Memory B cell (primary cell): ENCODE results near the gene PFKFB4.

Source experiments
- ATAC-seq: fragments of 150-1000 bp; cut with Tn5 transposase; 2 replicates; pipeline ENCODE4 v1.10.0; 2021; ENCODE audit warnings: low read depth, mild to moderate bottlenecking, moderate library complexity
- DNase-seq, 2 donors: peaks; one replicate each; pipeline ENCODE4 v3.0.0; 2022; ENCODE audit warnings: low spot score in 2 of 2
- H3K27ac Mint-ChIP-seq: one replicate; pipeline ENCODE4 v1.8.0; 2022; ENCODE audit warnings: mild to moderate bottlenecking, moderate library complexity, mixed read lengths
- H3K27me3 Mint-ChIP-seq: one replicate; pipeline ENCODE4 v1.8.0; 2022; ENCODE audit warnings: mixed read lengths
- H3K36me3 Mint-ChIP-seq: one replicate; pipeline ENCODE4 v1.8.0; 2022; ENCODE audit warnings: mild to moderate bottlenecking, mixed read lengths
- H3K4me1 Mint-ChIP-seq: one replicate; pipeline ENCODE4 v1.8.0; 2022; ENCODE audit warnings: mixed read lengths
- H3K4me3 Mint-ChIP-seq: one replicate; pipeline ENCODE4 v1.8.0; 2022; ENCODE audit warnings: mild to moderate bottlenecking, moderate library complexity, mixed read lengths
- H3K9me3 Mint-ChIP-seq: one replicate; pipeline ENCODE4 v1.8.0; 2022; ENCODE audit warnings: mixed read lengths

The PFKFB4 gene

DNA sequence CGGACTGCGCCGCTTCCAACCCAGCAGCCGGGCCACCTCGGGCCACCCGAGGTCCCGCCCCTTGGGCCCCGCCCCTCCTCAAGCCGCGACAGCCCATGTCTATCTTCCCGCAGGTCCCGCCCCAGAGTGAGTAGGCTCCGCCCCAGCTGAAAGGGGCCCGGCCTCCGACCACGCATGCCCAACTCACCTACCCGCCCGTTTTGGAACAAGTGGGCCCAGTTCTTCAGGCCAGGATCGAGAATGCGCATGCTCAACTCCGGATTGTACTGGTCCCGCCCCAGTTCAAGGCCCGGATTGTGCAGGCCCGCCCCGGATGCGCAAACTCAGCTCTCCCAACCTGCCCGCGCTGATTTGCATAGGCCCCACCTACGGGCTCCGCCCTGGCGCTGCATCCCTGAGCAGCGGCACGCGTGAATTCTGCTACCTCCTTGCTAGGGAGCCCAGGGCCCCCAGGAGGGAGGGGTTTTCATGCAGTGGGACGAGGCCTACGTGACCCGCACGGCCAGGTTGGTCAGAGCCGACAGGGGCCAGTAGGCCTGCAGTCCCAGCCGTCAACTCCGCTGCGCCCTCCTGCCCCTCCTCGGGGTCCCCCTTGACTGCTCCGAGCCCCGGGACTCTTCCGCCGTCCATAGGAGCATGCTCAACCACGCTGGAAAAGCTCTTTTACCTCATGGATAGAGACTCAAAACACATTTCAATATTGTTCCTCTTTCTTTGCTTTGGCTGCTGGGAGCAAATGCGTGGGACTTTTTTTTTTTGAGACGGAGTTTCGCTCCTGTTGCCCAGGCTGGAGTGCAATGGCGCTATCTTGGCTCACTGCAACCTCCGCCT is at the start of gene PFKFB4:
PFKFB4 (minus strand) TSS at position 8 of the 831 bp plus-strand sequence. CDS start 26 bp downstream, outside the sequence.
- Mint-ChIP-seq H3K4me3 (peak within 1 kb of the TSS; percentile 96), H3K9me3 (no peaks in the 10 kb centered on the region), H3K4me1 (peaks cover 27% of the 10 kb centered on the region), H3K27ac (peak within 1 kb of the TSS; percentile 93), H3K27me3 (no peaks in the 10 kb centered on the region), H3K36me3 (no peaks in the 10 kb centered on the region)
- ATAC-seq: peak; percentile 82
- peak; percentile 96 to 99 for DNase-seq

DNA sequence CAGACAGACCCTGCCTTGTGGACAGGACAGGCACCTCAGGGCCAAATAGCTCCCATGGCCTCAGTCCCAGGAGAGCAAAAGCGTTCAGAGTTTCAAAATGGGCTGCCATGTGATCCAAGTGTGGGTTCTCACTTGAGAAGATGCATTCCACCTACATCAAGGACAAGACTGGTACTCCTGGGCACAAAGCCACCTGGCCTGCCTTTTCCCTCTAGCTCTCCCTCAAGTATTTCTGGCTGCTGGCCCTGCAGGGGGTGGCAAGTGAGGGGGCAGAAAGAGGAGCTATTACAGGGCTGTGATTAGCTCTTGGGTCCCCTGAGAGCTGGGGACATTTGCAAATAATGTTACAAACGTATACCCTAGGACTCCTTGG is 45.0 kb upstream of the PFKFB4 start:
- ATAC-seq: no peak
- no peak overlapping the region for H3K4me3 Mint-ChIP-seq
- no peaks in the 10 kb centered on the region for H3K9me3 Mint-ChIP-seq
- H3K27ac Mint-ChIP-seq: no peak overlapping the region
- no peaks in the 10 kb centered on the region for H3K27me3 Mint-ChIP-seq
- no peak for DNase-seq
- H3K36me3 Mint-ChIP-seq: peaks cover 31% of the 10 kb centered on the region
- H3K4me1 Mint-ChIP-seq: peaks cover 3% of the 10 kb centered on the region

DNA sequence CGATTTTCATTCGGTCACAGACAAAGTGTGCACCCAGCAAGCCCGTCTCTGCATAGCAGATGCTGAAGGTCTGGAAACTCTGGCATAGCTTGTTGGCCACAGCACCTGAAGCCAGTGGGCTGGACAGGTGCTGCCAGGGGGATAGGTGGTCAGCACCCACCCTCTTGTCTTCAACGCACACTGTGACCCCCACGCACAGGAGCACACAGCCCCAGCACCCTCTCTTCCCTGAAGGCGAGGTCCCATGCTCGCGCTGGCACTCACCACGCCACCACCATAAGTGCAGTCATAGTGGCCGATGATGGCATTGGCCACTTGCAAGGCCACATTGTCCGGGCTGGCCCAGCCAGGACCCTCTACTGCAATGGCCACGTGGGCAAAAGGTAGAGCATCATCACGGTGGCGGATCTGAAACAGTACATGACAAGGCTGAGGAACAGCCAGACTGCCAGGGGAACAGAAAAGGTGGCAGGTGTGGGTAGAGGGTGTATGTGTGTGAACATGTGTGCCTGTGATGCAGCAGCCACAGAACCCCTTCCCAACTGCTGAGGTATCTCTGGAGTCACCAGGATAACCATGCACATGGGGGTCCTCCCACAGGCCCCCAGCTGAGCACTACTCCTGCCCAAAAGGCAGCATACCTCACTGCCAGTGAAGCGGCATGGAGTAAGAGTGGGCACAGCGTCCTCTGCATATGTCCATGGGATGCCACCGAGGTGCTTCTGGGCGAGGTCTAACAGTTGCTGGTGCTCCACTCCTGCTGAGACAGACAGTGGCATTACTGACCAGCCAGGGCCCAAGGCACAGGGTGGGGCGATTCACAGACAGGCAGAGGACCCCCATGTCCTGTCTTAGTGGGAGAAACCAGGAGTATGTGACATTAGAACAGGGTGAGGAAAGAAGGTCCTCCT is 44.4 kb upstream of the PFKFB4 start:
- ATAC-seq (no peak), DNase-seq (no peak)
- H3K36me3 Mint-ChIP-seq: peaks cover 29% of the 10 kb centered on the region
- H3K27ac Mint-ChIP-seq: no peak overlapping the region
- H3K27me3 Mint-ChIP-seq: peaks cover 3% of the 10 kb centered on the region
- H3K9me3 Mint-ChIP-seq: no peaks in the 10 kb centered on the region
- peaks cover 5% of the 10 kb centered on the region for H3K4me1 Mint-ChIP-seq
- H3K4me3 Mint-ChIP-seq: no peak overlapping the region

DNA sequence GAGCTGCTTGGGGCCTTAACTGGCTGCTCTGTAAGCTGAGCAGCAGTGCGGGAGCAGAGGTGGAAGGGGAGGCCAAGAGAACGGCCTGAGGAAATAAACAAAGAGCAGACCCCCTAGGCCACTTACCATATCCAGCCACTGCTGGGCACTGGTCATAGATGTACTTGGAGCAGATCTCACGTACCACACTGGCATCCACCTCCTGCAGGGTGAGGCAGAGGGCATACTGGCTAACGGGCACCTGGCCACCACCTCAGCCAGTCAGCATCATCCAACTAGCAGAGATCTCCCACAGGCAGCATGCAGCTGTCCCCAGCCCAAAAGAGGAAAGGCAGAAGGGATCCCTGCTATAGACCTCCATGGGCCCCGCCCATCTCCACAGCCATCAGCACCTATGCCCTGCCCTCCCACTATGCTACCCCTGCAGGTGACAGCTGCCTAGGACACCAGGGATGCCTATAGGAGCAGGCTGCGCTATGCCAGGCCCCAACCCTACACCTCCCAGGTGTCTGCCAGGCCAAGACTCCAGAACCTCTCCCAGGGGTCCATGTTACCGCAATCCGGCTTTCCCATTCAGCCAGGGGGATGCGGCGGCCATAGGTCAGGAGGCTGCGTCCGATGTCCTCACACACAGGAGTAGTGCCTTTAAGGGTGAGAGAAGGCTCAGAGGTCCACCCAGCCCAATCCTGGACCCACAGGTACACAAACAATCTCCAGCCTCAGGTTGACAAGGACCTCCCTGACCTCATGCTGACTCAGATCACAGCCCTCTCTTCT is 43.1 kb upstream of the PFKFB4 start:
- Mint-ChIP-seq H3K4me3 (no peak overlapping the region), H3K4me1 (peaks cover 11% of the 10 kb centered on the region), H3K9me3 (no peaks in the 10 kb centered on the region), H3K36me3 (peaks cover 29% of the 10 kb centered on the region), H3K27ac (no peak overlapping the region), H3K27me3 (peaks cover 4% of the 10 kb centered on the region)
- ATAC-seq: no peak
- DNase-seq: no peak

DNA sequence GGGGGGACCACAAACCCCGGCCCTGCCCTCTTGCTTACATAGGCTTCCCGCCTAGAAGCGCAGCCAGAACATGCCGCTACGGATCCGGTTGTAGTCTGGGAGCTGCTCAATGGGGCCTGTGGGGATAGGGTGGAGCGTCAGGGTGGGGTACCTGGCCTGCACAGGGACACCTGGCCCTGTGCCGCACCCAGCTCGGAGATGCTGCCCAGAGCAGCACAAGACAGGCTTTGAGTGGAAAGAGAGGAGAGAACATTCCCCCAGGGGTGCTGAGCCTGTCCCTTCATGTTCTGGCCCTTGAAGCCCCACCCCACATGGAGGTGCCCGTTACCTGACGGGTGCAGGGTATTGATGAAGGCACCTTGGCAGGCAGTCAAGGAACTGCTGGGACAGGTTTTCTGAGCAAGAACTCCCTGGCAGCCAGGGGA is 42.5 kb upstream of the PFKFB4 start:
- peaks cover 14% of the 10 kb centered on the region for H3K4me1 Mint-ChIP-seq
- DNase-seq: no peak
- H3K36me3 Mint-ChIP-seq: peaks cover 29% of the 10 kb centered on the region
- no peak overlapping the region for H3K27ac Mint-ChIP-seq
- H3K9me3 Mint-ChIP-seq: no peaks in the 10 kb centered on the region
- no peak overlapping the region for H3K4me3 Mint-ChIP-seq
- H3K27me3 Mint-ChIP-seq: peaks cover 9% of the 10 kb centered on the region
- no peak for ATAC-seq

DNA sequence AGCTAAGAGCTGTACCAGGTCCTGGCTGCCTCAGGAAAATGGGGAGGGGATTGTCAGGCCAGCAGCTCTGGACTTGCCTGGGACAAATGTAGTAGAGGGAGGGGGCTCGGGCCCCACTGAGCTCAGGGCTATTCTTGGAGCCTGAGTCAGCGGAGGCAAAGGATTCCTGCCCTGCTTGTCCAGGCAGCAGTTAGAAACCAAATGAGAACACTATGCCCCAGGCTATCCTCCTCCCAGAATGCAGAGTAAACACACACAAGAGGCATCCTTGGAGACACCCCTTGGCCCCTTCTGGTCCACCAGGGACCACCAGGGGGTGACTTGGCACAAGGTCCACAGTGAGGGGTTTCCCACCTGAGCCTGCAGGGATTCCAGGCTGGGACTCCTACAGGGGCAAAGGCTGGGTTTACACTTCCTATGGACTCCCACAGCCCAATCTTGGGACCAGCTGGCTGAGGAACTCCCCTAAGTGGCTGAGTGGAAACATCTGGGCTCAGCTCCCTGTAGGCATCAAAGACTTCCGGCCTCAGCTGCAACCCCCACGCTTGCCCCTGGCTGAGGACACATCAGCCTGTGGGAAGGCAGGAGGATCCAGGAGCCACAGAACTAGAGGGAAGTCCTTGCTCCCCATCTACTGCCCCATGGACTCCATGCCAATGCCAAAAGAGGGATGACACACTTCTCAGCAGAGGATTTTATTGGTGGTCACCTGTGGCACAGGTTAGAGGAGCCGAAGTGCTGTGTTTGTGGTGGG is 41.9 kb upstream of the PFKFB4 start:
- Mint-ChIP-seq H3K27ac (no peak overlapping the region), H3K9me3 (no peaks in the 10 kb centered on the region), H3K27me3 (peaks cover 9% of the 10 kb centered on the region), H3K36me3 (peaks cover 29% of the 10 kb centered on the region), H3K4me3 (no peak overlapping the region), H3K4me1 (peaks cover 14% of the 10 kb centered on the region)
- no peak for ATAC-seq
- no peak for DNase-seq

DNA sequence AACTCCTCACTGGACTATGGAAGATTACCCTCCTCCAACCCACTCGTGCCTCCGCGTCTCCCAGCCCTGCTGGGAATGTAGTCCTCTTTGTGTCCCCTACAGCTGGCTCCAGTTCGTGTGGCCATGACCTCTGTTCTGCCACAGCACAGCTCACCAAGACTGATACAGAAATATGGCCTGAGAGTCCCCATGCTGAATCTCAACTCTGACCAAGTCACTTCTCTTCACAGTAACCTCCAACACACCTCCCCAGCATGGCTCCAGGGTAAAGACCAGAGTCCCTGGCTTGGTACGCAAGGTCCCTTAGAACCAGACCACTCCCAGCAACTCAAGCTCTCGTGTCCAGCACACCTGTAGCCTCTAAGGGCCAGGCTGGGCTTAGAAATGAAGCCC is 40.8 kb upstream of the PFKFB4 start:
- H3K4me1 Mint-ChIP-seq: peaks cover 14% of the 10 kb centered on the region
- no peaks in the 10 kb centered on the region for H3K9me3 Mint-ChIP-seq
- no peak for ATAC-seq
- peaks cover 13% of the 10 kb centered on the region for H3K27me3 Mint-ChIP-seq
- H3K36me3 Mint-ChIP-seq: peaks cover 23% of the 10 kb centered on the region
- no peak for DNase-seq
- no peak overlapping the region for H3K27ac Mint-ChIP-seq
- no peak overlapping the region for H3K4me3 Mint-ChIP-seq

DNA sequence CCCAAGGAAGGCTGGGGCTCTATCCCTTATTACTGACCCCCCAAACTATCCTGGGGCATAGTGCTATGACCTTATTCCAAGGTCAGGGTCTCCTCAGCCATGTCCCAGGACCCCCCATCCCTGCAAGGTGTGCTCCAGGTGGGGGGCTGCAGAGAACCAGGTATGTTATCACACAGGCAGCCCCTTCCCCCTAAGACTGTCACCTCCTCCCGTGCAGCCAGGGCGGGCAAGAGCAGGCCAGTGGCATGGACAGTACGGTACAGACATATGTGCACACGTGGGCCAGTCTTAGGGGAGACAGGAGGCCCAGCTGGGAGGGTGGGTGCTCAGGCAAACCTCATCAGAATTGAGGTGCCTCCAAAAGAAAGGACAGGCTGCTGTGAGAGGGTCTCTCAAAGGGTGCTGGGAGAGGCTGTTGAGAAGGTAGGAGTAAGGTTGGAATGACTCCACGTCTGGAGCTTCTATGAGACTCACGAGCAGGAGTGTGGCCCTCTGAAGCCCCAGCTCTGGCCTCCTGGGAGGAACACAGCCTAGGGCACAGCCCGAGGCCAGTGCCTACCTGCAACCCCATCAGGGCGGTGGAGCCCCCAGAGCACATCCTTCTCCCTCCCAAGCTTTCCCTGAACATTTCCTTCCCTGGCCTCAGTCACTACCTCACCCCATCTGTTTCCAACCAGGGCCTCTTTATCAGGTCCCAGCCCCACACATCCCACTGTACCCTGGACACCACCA is 40.2 kb upstream of the PFKFB4 start:
- no peaks in the 10 kb centered on the region for H3K9me3 Mint-ChIP-seq
- H3K4me1 Mint-ChIP-seq: peaks cover 14% of the 10 kb centered on the region
- H3K27me3 Mint-ChIP-seq: peaks cover 13% of the 10 kb centered on the region
- peak overlapping the region; percentile 84 for H3K27ac Mint-ChIP-seq
- no peak for ATAC-seq
- peaks cover 20% of the 10 kb centered on the region for H3K36me3 Mint-ChIP-seq
- no peak for DNase-seq
- no peak overlapping the region for H3K4me3 Mint-ChIP-seq

DNA sequence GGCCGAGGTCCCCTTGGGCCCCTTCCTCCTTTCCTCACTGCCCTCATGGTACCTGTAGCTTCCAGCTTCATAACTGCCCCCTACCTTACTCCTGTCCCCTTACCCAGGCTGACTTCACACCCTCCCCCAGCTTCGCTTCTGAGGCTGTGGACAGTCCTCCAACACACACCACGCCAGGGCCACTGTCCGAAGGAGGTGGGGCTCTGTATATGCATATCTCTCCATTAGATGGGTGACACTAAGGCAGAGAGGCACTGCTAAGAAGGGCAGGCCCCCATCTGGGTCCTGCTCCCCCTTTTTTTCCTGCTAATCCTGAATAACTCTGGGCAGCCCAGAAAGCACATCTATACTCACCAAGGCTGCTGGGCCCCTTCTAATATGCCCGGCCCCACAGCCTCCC is 39.6 kb upstream of the PFKFB4 start:
- DNase-seq: no peak
- Mint-ChIP-seq H3K27ac (peak overlapping the region; percentile 84), H3K4me3 (no peak overlapping the region), H3K27me3 (peaks cover 14% of the 10 kb centered on the region), H3K9me3 (no peaks in the 10 kb centered on the region), H3K36me3 (peaks cover 20% of the 10 kb centered on the region), H3K4me1 (peaks cover 14% of the 10 kb centered on the region)
- no peak for ATAC-seq

DNA sequence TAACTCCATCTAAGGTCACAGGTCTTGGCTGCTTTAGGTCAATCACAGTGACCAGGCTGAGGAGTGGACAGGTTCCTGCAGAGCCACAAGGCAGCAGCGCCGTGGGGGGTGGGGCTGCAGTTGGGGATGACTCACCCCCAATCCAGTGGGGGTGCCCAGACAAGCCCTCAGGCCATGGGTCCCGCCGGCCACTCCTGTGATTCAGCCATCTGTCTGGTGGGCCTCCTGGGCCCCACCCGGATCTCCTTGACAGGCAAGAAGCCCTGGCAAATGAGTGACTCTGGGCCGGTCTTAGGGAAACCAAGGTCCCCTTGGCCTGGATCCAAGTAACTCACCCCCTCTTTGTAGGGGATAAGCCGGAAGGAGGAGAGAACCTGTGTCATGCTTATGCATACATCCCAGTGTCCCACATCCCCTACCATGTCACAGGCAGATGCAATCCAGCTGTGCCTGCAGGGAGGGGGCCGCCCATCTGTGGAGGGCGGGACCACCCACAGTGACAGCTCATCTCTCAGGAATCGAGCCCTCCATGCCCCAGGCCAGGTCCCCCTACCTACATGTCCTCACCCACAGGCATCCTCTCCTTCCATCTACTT is 39.0 kb upstream of the PFKFB4 start:
- Mint-ChIP-seq H3K4me3 (no peak overlapping the region), H3K36me3 (peaks cover 19% of the 10 kb centered on the region), H3K9me3 (no peaks in the 10 kb centered on the region), H3K27ac (peak overlapping the region; percentile 84), H3K27me3 (peaks cover 19% of the 10 kb centered on the region), H3K4me1 (peaks cover 14% of the 10 kb centered on the region)
- DNase-seq (no peak), ATAC-seq (no peak)

DNA sequence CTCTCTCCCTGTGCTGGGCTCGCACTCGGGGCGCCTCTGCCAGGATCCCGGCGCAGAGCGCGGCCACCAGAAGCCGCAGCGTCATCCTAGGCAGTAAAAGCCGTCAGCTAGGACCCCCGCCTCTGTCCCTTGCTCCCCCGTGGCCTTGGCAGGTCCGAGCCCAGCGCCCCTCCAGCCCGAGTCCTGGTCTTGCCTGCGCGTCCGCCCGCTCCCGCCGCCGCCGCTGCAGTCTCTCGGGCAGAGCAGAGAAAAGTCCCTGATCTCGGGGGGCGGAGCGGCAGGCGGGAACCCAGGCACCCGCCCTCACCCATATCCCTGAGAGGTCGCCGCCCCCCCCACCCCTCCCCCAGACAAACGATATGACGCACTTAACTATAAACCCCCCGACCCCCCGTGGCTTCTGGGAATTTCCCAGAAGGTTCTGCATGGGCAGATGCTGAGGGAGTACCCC is 38.5 kb upstream of the PFKFB4 start, which contains the start of gene COL7A1:
COL7A1 (minus strand) TSS at position 255 of the 451 bp plus-strand sequence; CDS start at position 85, 170 bp downstream.
- Mint-ChIP-seq H3K9me3 (no peaks in the 10 kb centered on the region), H3K4me1 (peaks cover 14% of the 10 kb centered on the region), H3K4me3 (peak within 1 kb of the TSS; percentile 53), H3K36me3 (peaks cover 14% of the 10 kb centered on the region), H3K27ac (peak within 1 kb of the TSS; percentile 84), H3K27me3 (peaks cover 23% of the 10 kb centered on the region)
- peak; percentile 76 for ATAC-seq
- DNase-seq: peak in 1 of 2 donors; percentile 18

DNA sequence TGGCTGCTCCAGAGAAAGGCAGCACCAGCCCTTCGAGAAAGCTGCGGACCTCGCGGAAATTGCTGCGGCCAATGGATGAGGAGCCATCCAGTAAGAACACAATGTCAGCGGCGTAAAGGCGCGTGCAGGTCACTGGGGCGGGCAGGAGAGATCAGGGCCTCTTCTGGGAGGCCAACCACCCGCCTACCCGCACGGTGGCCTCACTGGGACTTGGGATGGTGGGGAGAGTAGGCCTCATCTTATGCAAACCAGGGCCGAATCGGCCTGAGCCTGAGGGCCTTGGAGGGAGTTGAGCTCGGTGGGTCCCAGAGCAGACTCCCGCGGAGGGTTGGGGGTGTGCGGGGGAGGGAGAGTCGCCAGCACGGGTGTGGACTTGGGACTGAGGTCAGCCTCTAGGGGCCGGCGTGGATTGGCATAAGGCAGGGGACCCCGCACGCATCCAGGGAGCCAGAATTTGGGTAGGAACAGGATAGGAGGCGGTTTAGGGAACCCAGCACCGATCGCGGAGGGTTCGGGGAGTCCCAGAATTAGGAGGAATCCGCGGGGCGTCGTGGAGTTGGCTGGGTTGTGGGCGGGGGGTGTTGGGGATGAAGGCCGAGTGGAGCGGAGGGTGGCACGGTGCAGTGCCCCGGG is 37.9 kb upstream of the PFKFB4 start:
- ATAC-seq (peak; percentile 5), DNase-seq (no peak)
- peaks cover 14% of the 10 kb centered on the region for H3K36me3 Mint-ChIP-seq
- peaks cover 27% of the 10 kb centered on the region for H3K27me3 Mint-ChIP-seq
- H3K27ac Mint-ChIP-seq: no peak overlapping the region
- H3K4me3 Mint-ChIP-seq: peak overlapping the region; percentile 53
- no peaks in the 10 kb centered on the region for H3K9me3 Mint-ChIP-seq
- peaks cover 14% of the 10 kb centered on the region for H3K4me1 Mint-ChIP-seq
